HG03196 (cell line): ENCODE data around the gene DPF1.

ENCODE experiments used
- ATAC-seq: cut with Tn5 transposase; IDR thresholded peaks from one replicate; pipeline ENCODE4 v1.9.1; 2021; ENCODE audit not compliant: unreplicated experiment

The DPF1 gene

GRCh38 chr19:38221919-38222830 is 1.8 kb downstream of the DPF1 start:
- ATAC-seq, result no peak

DNA sequence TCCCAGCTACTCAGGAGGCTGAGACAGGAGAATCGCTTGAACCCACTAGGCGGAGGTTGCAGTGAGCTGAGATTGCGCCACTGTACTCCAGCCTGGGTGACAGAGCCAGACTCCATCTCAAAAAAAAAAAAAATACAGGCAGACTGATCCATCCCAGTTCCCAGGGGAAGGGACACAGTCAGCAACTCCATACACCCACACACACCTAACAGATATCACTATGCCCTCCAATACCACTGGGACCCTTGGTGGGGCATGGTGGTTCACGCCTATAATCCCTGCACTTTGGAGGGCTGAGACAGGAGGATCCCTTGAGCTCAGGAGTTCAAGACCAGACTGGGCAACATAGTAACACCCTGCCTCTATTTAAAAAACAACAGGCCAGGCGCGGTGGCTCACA is 2.6 kb downstream of the DPF1 start:
- ATAC-seq, result no peak

DNA sequence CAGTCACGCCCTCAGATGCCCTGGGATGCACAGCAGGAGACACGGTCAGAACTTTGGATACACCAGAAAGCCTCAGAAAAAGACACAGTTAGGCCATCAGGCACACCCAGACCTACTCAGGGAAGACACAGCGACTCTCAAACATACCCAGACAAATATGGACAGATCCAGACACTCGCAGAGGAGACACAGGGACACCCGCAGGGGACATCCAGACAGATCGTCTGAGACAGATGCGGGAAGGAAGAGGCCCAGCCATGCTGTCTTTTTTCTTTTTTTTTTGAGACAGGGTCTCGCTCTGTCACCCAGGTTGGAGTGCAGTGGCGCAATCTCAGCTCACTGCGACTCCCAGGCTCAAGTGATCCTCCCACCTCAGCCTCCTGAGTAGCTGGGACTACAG is 4.8 kb downstream of the DPF1 start:
- ATAC-seq, result no peak

GRCh38 chr19:38218204-38218603 is 5.8 kb downstream of the DPF1 start:
- no peak for ATAC-seq

- no peak for ATAC-seq
Observed at GRCh38 chr19:38216785-38217641, 7.0 kb downstream of the DPF1 start.

DNA sequence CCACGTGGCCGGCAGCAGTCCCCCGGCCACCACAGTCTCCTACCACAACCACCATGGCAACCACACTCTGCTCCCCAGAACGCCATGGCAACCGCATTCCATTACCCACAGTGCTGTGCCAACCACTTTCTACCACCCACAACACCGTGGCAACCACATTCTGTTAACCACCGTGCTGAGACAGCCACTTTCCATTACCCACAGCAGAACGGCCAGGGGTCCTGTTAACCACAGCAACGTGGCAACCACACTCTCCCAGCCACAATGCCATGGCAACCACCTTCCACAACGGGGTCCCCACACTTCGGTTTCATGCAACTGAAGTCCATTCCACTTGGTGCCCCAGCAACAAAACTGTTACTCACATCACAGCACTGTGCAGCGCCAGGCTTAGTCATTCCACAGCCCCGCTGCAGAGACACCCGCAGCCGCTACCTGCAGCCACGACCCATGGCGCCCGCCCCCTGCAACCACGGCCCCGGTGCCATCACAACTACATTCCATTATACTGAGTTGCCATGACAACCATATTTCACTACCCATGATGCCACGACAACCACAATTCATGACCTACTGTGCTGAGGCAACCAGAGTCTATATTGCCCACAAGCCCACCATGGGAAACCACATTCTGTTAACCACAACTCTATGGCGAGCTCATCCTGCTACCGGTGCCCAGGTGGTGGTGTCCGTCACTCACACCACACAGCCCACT is 10.0 kb downstream of the DPF1 start:
- no peak for ATAC-seq

GRCh38 chr19:38213469-38213868 is 10.6 kb downstream of the DPF1 start:
- ATAC-seq, result no peak

DNA sequence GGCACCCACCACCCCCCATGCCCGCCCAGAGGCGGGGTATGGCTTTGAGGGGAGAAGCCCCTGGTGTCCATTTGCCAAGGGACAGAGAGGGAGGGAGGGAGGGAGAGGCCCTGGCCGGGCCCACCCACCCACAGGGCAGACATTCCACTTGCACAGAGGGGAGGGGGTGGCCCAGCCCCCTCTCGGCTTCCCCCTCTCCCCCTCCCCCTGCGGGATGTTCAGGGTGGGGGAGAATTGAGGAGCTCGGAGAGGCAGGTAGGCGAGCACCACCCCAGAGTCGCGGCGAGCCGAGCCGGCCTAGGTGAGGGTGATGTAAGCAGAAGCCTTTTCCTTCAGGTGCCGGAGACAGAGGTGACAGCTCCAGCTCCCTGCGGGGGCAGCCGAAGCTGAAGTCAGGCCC is 12.3 kb downstream of the DPF1 start:
- no peak for ATAC-seq

- ATAC-seq, result no peak
Observed at GRCh38 chr19:38211151-38211591, 12.9 kb downstream of the DPF1 start.

DNA sequence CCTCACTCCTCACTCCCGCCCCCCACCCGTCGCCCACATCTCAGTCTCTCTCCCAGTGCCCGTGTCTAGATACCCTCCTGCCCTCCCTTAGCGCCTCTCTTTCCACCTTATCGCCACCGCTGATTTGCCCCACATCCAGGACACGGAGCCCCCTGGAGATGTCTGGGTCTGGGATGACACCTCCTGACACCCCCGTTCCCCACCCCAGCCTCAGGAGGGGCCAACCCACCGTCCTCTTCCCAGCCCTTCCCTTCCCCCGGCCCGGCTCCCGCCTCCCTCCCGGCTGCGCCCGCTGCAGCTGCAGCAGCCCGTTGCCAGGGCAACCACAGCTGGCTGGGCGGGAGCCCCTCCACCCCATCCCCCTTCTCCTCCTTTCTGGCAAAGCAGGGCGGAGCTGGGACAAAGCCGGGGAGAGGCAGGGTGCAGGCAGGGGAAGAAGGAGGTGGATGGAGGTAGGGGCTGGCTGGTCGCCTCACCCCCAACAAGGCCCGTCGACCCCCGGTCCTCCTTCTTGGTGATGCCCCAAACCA is 13.5 kb downstream of the DPF1 start:
- no peak for ATAC-seq

GRCh38 chr19:38209671-38210457 is 14.2 kb downstream of the DPF1 start:
- no peak for ATAC-seq

- ATAC-seq, result no peak
Observed at GRCh38 chr19:38209152-38209551, 14.9 kb downstream of the DPF1 start.

GRCh38 chr19:38208571-38208970 is 15.5 kb downstream of the DPF1 start:
- no peak for ATAC-seq

GRCh38 chr19:38207543-38207942 is 16.5 kb downstream of the DPF1 start:
- ATAC-seq, result no peak

DNA sequence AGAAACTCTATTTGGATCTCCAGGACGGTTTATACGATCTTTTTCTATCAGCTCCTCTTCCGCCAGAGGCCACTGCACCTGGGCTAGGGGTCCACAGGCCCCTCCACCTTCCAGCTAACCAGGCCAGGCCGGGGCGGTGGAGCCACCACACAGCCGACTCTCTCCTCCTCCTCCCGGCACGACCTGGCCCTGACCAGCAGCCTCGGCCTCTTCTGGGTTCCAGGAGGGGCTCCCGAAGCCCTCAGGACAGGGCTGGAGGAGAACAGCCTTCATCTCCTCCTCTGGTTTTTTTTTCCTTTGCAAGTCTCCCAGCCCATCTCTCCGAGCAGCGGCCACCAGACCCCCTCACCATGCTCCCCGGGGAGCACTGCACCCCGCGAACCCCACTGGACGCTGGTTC is 17.1 kb downstream of the DPF1 start:
- no peak for ATAC-seq

DNA sequence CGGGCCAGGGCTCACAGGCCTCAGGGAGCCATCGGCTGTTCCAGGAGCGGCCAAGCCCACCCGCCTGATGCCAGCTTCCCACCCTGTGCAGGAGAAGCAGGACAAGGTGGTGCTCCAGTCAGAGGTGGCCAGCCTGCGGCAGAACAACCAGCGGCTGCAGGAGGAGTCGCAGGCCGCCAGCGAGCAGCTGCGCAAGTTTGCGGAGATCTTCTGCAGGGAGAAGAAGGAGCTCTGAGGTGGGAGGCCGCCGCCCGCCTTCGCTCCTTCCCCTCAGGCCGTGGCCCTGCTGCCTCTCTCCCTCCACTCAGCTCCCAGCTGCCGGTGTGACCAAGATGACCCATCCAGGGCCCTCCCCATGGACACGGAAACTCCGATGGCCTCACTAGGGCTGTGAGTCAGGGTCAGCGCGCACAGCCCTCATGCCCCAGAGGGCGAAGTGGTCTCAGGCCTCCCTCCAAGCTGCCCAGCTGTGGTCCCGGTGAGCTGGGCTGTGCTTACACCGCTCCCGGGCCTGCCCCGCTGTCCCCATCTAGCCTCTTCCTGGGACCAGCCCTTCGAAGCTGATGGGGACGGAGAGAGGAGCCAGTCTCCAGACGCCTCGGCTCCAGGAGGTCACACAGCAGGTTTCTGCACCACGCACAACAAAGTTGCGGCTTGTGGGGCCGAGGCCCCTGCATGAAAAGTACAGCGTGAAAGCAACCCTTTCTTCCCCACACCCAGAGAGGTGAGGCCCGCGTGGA is 17.8 kb downstream of the DPF1 start:
- ATAC-seq, result no peak

DNA sequence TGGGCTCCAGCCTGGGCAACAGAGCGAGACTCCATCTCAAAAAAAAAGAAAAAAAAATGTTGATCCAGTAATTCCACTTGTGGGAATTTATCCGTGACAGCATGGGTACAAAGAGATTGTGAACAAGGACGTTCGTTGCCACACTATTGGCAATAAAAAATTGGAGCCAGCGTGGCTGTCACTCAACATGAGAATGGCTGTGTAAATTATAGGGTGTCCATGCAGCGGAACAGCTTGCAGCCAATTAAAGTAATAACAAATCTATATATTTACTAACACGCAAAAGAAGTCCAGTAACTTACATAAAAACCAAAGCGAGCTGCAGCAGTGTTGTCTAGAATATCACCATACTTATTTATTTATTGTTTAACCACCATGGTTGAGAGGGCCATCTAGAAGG is 19.3 kb downstream of the DPF1 start:
- no peak for ATAC-seq

GRCh38 chr19:38204096-38204495 is 19.9 kb downstream of the DPF1 start:
- no peak for ATAC-seq

DNA sequence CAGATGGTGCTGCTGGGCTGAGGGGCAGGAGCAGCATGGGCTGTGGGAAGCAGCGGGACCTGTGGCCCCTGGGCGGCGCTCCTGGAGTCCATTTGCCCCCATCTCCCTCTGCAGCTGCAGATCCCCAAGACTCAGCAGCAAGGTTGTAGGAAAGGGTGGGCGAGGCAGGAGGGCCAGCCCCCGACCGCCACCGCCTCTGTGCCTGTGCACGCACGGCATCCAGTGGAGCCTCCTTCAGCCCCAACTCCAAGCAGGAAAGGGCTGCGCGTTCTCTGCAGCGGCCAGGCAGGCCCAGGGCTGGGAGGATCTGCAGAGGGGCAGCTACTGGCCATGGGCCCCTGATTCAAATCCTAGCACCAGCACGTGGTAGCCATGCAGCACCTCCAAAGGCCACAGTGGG is 20.8 kb downstream of the DPF1 start:
- no peak for ATAC-seq

DNA sequence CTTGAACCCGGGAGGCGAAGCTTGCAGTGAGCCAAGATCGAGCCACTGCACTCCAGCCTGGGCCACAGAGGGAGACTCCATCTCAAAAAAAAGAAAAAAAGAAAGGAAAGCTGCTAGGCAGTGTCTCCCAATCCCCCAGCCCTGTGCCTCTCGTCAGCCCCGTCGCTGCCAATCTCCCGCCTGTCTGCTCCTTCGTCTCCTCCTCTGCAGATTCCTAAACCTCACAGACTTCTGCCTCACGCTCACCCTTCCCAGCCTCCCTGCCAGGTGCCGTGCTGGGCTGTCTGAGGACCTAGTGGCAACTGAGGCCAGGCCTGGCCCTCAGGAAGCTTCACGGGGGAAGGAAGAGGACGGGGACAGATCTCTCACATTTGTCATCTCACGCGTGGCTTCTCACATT is 21.5 kb downstream of the DPF1 start:
- ATAC-seq, result no peak
